Head of caudate nucleus (tissue), 42 donors: ENCODE results near the gene SLC2A2.
"Not testable (repeated sequence)": the region's sequence is repeated elsewhere in the genome, so short reads cannot be mapped to it uniquely, and the experiment has no call there.

ENCODE experiments used
- DNase-seq, 42 donors: peaks; one replicate each; pipeline versions ENCODE4 v3.0.0 to v3.0.0-alpha.2; 2020 to 2021; ENCODE audit warnings: mixed read lengths in 7 of 42
- intact Hi-C: fragments of 100-400 bp; cut with DNase I; formaldehyde crosslinking; loops from one replicate; pipeline ENCODE4 v1.15.0; 2022

Gene SLC2A2

DNA sequence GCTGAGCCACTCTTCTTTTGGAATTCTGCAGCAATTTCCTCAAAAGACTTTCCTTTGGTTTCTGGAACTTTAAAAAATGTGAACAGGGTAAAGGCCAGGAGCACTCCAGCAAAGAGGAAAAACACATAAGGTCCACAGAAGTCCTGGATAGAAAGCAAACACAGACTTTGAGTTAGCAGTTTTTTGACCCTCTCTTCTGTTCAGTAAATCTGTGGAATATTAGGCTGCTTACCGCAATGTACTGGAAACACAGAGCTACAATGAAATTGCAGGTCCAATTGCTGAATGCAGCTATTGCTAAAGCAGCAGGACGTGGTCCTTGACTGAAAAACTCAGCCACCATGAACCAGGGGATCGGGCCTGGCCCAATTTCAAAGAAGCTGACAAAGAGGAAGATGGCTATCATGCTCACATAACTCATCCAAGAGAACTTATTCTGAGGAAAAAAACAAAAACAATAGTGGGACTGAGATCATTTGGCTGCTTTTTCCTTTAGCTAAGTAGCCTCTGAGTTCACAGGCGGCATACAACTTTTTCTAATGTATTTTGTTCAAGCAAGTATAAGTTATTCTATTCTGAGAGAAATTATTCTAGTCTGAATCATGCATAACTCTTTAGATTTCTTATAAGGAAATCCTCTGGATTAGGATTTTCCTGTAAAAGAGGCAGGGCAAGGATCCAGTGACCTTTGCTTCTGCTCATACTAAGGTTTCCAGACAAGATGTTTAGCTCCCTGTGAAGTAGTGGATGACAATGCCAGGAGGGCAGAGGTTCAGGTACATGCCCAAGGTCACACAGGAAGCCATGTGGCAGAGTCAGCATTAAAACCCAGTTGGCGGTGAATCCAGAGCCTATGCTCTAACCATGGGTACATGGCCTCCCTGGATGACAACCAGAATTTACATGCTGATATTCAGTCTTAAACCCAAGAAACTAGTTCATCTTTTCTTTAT lies 28.3 kb downstream of the SLC2A2 start:
- intact Hi-C loops = no loop called here
- peak in 1 of 42 donors; percentile 3 for DNase-seq

DNA sequence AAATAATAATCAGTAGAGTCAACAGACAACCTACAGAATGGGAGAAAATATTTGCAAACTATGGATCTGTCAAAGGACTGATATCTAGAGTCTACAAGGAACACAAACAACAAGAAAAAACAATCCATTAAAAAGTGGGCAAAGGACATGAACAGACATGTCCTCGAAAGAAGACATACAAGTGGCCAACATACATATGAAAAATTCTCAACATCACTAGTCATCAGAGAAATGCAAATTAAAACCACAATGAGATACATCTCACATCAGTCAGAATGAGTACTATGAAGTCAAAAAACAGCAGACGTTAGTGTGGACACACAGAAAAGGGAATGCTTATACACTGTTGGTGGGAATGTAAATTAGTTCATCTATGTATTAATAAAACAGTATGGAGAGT lies 33.7 kb downstream of the SLC2A2 start:
- intact Hi-C loops = no loop called here
- DNase-seq = no peak

DNA sequence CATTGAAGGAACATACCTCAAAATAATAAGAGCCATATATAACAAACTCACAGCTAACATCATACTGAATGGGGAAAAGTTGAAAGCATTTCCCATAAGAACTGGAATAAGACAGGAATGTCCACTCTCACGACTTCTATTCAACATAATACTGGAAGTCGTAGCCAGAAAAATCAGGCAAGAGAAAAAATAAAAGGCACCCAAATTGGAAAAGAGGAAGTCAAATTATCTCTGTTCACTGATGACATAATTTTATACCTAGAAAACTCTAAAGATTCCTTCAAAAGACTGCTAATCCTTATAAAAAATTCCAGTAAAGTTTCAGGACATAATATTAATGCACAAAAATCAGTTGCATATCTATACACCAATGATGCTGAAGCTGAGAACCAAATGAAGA lies 34.9 kb downstream of the SLC2A2 start:
- intact Hi-C loops = no loop called here
- DNase-seq = no peak

DNA sequence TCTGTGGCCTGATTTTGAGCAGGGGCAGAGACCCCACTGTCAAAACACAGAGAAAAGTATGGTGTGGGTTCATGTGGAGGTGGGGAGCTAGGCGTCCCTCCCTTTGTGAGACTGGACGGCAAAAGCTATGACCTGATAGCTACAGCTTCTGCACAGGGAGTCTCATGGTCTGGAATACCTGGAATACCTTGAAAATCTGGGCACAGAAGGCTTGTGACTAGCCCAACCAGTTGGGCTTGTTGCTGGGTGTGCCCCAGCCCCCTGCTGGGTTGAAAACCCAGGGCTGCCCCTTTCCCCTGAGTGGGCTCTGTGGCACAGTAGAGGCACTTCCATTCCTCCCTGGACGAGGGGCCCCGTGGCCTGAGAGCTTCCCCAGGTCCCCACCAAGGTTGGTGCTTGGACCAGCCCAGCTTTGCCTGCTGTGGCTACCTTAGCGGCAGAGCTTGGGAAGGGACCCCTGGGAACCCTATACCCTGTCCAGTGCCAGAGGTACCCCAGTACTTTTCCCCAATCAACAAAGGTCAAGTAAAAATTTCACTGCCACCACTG lies 37.3 kb downstream of the SLC2A2 start:
- no peak for DNase-seq
- intact Hi-C loops = no loop called here

DNA sequence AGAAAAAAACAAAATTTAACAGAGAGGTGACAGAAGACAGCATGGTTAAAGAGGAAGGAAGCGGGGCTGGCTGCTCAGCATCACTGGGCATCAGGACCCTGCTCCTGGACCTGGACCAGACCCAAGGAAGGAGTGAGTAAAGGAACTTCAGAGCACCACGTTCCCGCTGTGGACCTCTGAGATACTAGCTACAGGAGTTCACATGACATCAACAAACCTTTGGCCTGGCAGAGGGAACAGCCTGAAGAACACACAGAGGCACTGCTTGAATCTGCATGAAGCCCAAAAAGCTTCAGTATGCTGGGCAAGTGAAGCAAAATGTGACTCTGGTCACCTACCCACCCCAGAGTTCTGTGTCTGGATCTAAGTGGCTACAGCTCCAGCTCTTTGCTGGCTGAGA lies 38.1 kb downstream of the SLC2A2 start:
- intact Hi-C loops = no loop called here
- DNase-seq = no peak

DNA sequence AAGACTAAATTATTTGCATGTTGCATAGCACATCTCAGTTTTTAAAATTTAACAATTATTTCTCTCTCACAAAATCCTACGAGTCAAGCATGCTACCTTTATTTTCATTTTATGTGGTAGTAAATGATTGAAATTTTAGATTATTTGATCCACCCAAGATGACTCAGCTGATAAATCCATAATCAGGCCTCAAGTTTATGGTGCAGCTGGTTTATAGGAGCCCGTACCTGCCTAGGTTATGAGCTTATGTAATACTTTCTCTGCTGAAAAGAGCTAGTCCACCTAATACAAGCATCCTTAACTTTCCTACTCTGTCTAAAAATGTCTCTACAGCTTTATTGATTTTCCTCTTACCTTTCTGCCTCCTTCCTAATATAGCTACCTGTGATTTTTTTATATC lies 41.2 kb downstream of the SLC2A2 start:
- no peak for DNase-seq
- intact Hi-C loops = no loop called here

DNA sequence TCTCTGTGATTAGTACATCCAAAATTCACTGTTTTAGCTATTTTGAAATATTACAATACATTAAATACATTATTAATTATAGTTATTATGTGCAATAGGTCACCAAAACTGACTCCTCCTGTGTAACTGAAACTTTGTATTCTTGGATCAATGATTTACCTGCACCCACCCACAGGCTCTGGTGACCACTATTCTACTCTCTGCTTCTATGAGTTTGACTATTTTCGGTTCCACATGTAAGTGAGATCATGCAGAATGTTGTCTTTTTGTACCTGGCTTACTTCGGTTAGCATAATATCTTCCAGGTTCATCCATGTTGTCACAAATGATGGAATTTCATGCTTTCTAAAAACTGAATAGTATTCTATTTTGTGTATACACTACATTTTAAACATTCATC lies 43.8 kb downstream of the SLC2A2 start:
- intact Hi-C loops = no loop called here

DNA sequence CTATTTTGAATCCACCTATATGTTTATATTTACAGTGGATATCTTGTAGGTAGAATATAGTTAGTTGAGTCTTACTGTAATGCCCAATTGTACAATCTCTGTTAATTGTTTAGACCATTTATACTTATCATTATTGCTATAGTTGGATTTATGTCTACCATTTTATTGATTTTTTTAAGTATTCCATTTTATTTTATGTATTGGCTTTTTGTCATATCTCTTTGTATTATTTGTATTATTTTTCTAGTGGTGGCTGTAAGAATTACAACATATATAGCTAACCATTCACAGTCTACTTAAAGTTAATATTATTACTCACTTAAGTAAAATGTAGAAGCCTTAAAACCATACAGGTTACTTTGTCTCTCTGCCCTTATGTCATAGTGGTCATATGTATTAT lies 46.1 kb downstream of the SLC2A2 start:
- DNase-seq = no peak
- intact Hi-C loops = no loop called here

More for the DNA sequence above, 43.8 kb downstream of the SLC2A2 start:
- no peak for DNase-seq

DNA sequence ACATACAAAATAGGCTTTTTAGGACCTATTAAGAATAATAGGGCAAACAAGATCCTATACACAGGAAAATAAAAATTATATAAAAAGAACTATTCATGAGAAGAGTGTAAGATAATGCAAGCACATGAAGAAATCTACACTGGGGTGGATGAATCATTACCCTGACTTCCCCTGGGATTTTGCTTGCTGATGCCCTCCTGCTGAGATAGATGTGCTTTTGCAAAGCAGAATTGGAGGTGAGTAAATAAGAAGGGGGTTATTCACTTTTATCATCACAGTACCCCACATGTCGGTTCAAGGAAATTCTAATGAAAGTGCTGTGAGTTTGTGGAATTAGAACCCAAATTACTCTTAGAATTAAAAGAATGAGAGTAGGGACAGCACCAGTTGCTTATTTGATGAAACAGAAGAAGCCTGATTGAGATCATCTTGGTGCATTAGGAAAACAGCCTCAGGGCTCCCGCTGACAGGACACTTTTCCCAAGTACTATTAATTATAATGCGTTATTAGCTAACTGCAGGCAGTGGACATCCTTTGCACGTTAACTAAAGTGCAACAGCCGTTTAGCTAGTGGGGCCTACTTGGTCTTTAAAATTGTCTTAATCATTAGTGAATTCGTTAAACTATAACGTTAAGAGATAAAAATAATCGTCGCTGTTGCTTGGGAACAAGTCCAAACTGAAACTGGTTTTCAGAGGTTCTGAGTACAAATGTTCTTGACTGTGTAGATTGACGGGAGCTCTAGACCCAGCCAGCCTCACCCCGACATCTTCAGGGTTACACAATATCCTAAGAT lies 48.4 kb downstream of the SLC2A2 start:
- DNase-seq = no peak
- intact Hi-C loops = no loop called here

DNA sequence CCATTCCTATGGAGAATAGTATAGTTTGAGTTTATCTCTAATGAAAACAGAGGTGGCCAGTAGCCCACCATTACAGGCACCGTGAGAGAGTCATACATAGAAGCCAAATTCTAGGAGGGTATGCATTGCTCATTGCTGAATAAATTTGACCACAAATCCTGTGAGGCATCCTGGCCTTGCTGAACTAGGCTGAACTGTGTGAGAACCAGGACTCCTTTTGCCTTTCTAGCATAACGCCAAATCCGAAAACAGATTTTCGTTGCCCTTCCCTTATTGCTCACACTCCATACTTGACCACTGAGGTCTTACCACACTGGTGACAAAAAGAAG lies 50.4 kb downstream of the SLC2A2 start:
- intact Hi-C loops = no loop called here
- DNase-seq = no peak

DNA sequence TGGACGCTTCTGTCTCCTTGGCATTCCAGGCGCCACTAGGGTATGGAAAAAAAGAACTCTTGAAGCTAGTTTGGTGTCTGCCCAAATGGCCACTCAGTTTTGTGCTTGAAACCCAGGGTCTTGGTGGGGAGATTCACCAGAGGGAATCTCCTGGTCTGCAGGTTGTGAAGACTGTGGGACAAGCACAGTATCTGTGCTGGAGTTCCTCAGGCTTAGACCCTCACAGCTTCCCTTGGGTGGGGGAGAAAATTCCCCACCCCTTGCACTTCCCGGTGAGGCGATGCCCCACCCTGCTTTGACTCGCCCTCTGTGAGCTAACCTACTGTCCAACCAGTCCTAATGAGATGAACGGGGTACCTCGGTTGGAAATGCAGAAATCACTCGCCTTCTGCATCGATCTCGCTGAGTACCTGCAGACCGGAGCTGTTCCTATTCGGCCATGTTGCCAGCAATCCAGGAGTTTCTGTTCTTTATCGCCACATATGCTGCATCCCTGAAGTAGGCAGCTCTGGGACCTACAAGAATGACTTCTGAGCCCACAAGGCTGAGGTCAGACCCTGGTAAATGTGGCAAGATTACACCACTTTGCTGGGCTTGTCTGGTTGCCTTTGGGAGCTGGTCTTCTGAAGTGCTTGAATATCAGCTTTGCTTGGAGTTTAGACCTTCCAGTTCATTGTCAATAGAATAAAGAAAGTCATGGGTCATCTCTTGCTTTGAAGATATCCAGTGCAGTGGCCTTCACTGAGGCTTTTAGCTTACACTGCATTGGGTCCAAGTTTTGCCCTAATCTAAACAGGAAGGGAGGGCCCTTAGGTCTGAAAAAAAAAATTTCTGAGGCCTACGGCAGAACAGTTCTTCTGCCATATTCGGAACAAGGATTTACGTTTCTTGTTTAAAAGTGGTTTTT lies 51.0 kb downstream of the SLC2A2 start:
- DNase-seq = no peak
- intact Hi-C loops = no loop called here

DNA sequence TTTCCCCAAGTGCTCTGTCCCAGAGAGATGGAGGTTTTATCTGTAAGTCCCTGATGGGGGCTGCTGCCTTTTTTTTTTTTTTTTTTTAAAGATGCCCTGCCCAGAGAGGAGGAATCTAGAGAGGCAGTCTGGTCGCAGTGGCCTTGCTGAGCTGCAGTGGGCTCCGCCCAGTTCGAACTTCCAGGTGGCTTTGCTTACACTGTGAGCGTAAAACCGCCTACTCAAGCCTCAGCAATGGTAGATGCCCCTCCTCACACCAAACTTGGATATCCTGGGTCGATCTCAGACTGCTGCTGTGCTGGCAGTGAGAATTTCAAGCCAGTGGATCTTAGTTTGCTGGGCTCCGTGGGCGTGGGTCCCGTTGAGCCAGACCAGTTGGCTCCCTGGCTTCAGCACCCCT lies 51.6 kb downstream of the SLC2A2 start:
- intact Hi-C loops = no loop called here
- DNase-seq = no peak

DNA sequence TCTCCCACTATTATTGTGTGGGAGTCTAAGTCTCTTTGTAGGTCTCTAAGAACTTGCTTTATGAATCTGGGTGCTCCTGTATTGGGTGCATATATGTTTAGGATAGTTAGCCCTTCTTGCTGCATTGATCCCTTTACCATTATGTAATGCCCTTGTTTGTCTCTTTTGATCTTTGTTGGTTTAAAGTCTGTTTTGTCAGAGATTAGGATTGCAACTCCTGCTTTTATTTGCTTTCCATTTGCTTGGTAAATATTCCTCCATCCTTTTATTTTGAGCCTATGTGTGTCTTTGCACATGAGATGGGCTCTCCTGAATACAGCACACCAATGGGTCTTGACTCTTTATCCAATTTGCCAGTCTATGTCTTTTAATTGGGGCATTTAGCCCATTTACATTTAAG lies 53.6 kb downstream of the SLC2A2 start:
- DNase-seq, intact Hi-C loops: not testable (repeated sequence)

DNA sequence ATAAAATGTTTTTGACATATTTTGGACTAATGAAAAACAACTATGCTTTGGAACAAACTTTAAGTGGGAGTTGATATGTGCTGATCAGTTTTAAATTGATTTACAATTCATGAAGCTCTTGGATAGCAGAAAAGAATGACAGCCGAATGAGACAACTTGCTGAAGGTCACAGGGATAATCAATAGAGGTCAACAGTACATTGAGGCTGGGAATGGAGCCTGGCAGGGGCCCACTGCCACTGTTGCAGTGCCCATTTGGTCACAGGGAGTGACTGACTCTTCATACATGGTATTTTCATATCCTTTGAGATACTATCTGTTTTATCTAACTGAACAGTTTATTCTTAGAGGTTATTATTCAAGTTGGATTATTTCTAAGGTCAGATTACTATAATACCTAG lies 59.4 kb downstream of the SLC2A2 start:
- no peak for DNase-seq
- intact Hi-C loops = loop anchor here (10.0 kb wide), 1 partner anchor 78 kb away; no protein-coding TSS in a partner anchor

DNA sequence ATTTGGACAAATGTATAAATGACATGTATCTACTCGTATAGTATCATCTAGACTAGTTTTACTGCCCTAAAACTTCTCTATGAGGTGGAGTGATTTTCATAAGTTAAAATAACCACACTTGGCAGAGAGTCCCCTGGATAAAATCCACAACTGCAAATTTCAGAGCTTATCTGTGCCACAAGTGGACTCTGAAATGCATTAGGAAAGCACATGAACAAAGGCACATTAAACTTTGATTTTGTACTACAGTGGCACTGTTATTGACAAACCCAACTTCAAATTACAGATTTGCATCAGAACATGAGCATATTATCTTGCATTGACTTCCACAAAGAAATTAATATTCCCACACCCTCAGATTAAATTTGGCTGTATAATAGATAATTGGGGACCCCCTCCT lies 60.0 kb downstream of the SLC2A2 start:
- intact Hi-C loops = loop anchor here (10.0 kb wide), 1 partner anchor 78 kb away; no protein-coding TSS in a partner anchor
- DNase-seq = no peak

DNA sequence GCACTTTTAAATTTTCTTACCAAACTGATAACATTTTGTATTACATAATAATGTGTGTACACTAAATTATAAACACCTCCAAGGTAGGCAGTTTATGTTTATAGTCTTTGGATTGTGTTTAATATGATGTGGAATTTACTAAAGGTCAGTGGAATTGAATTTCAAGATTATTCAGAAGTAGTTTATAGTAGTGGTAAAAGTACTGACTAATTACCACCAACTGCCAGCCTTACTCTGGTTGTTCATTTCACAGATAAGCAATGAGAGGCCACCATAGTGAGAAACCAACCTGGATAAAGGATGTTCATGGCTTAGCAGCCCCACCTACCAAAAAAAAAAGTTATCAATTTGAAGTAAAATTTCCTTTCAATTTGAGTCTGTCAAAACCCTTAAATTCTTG lies 64.1 kb downstream of the SLC2A2 start:
- no peak for DNase-seq
- intact Hi-C loops = loop anchor here (2.0 to 10.0 kb wide), 2 partner anchors 82 to 604 kb away; no protein-coding TSS in a partner anchor

DNA sequence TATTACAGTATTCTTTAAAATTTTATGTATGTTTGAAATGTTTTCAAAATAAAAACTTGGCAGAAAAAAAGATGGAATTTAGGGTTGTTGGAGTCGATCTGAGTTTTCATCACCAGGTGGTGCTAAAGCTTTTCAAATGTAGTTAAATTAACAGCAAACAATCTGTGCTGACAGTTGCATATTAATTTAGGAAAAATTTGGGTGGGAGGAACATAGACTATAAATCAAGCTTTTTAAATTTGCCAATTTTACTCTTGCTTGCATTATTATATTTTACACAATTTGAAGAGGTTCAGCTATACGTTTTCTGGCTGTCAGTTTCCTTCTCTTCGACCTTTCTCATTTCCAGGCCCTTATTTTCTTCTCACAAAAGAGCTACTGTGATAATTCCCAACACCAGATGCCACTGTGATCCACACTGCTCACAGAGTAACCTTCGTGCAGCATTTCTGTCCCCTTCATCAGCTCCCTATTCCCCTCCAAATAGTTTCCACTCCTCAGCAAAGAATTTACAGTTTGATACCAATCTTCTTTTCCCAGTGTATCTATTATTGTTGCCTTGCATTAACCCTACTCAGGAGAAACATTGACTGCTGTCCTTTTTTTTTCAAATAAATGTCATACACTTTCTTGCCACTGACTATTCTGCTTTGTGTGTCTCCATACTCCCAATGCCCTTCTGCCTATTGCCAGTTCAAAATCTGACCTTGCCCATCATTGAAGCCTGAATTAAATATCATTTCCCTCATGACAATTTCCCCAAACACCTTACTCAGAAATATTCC lies 64.7 kb downstream of the SLC2A2 start:
- DNase-seq = peak in 39 of 42 donors; percentile 13 to 82 (median 51)
- intact Hi-C loops = loop anchor here (2.0 to 10.0 kb wide), 2 partner anchors 83 to 605 kb away; no protein-coding TSS in a partner anchor

DNA sequence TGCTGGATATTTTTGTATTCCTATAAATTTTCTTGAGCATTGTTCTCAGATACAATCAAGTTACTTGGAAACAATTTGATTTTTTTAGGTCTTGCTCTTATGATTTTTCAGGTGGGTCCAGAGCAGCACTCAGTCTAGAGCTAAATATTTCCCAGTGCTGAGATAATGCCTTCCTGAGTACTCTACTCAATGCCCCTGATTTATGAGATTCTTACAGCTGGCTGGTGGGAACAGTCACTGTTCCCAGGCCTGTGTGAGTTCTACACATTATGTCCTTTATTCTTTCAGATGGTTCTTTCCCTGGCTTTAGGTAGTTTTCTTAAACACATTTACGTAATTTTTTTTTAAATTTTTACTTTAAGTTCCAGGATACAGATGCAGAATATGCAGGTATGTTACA lies 67.1 kb downstream of the SLC2A2 start:
- intact Hi-C loops = loop anchor here (10.0 kb wide), 1 partner anchor 815 kb away; no protein-coding TSS in a partner anchor

More for the DNA sequence above, 67.1 kb downstream of the SLC2A2 start:
- DNase-seq = no peak
